ENCODE data around the gene TNFRSF11A.

TNFRSF11A gene

DNA sequence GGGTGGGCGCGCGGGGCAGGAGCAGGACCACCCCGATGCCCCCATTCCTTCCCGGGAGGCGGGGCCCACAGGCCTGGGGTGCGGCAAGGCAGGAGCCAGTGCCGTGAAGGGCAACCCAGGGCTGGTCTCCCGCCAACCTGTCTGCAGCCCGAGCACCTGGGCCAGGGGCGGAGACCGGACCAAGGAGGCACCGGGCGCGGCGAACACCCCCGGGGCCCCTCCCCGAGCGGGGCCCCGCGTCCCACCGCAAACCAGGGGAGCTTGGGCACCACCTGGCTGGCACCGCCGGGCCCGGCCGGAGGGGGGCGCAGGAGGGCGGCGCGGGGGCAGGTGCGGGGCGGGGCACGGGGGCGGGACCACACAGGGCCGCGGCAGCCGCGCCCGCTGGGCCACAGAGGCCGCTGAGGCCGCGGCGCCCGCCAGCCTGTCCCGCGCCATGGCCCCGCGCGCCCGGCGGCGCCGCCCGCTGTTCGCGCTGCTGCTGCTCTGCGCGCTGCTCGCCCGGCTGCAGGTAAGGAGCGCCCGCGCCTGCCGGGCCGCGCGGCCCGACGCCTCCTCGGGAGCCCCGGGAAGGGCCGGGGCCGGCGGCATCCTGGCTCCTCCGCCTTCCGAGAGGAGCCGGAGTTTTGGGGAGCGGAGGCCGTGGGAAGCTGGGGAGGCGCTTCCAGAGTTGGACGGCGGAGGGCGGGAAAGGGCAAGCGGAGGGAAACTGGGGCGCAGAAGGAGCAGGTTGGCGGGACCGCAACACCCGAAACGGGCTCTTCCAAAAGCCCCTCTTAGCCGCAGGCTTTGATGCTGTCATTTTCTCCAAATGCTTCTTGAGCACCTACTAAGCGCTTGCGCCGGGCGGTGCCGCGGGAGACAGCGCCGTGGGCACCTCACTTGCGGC, at the start of gene TNFRSF11A:
Gene TNFRSF11A, plus strand, starts transcription at position 394 of the 889 bp plus-strand sequence. Its CDS starts 43 bp downstream, at position 437.
- DNase-seq (ENCODE audit: low read depth), result no peak

DNA sequence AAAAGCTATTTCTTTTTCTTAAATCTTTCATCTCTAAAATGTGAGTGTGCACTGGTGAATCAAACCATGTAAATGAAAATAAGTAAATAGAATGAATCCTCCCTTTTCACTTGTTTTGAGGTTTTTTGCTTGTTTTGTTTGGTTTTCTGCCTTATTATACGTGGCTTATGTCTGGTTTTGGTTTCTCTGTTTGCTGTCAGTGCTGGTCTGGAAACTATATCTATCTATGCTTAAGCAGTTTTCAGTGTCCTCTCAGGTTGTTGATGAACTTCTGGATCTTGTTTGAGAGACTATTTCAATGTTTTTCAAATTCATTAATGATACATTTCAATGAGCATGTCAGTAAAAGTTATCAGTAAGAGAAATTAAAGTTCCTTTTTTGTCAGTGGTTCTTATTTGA, 48.1 kb upstream of the TNFRSF11A start:
- DNase-seq (ENCODE audit: low read depth), result no peak

GRCh38 chr18:62279561-62279960, 45.5 kb upstream of the TNFRSF11A start:
- DNase-seq (ENCODE audit: low read depth), result no peak

DNA sequence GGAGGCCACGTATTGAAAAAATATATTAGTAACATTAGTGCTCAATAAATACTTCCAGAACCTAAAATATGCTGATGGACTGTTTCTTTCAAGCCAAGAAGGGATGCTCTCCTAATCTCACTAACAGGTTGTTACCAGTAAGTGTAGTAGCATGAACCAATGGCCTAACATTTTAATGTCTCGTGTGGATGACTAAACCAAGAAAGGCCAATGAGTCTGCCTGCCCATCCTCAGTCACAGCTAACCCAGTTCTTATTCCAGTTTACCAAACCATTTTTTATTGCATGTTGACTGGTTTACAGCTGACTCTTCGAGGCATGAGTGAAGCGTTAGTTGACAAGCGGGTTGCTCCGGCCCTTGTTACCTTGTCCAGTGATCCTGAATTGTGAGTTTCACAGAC, 45.1 kb upstream of the TNFRSF11A start:
- DNase-seq (ENCODE audit: low read depth), result no peak

DNA sequence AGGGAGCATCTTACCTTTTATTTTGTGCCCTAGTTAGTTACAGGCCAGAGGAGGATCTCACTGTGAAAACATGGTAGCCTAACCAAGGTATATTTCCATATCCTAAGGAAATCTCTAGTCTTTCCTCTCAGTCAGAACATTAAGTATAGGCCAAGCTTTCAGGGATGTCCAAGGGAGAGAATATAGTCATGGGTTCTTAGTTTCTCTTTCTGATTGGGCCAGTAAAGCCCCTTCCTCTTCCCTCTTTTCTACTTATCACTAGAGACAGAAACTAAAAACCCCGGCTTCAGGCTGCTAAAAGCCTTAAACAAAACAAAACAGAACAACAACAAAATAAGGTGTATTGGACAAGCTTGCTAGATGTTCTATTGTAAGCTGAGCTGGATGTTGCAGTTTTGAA, 44.3 kb upstream of the TNFRSF11A start:
- DNase-seq (ENCODE audit: low read depth), result no peak

GRCh38 chr18:62281684-62282083, 43.4 kb upstream of the TNFRSF11A start:
- peak; percentile 69 for DNase-seq (ENCODE audit: low read depth)

DNA sequence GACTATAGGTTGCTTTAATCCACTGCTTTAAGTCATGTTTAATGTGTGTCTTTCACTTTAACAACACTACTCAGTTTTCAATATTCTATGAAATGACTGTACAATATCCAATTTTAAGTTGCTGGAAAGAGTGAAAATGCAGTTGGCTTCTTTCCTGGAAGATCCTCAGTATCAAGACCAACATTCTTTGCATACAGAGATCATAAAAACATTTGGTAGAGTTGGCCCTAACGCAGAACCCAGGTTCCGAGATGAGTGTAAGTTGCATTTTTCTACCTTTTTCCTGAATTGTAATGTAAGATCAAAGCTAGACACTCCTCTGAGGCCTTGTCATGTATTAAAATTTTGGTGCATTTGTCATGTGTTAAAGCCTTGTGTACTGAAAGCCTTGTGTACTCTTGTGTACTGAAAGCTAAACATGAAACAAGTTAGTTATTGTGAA, 42.9 kb upstream of the TNFRSF11A start:
- DNase-seq (ENCODE audit: low read depth), result peak; percentile 48

GRCh38 chr18:62284637-62285036, 40.5 kb upstream of the TNFRSF11A start:
- DNase-seq (ENCODE audit: low read depth), result no peak

DNA sequence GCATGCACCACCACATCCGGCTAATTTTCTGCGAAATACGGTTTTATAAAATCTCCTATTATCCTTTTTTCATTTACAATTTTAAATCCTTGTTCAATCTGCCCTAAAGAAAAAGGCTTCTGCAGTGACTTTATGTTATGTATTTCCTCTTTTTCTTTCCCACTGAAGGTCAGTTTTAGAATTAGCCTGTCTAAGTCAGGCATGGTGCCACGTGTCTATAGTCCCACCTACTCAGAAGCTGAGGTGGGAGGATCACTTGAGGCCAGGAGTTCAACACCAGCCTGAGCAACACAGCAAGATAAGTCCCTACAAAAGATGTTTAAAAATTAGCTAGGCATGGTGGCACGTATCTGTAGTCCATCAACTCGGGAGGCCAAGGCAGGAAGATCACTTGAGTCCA, 39.8 kb upstream of the TNFRSF11A start:
- DNase-seq (ENCODE audit: low read depth), result no peak

DNA sequence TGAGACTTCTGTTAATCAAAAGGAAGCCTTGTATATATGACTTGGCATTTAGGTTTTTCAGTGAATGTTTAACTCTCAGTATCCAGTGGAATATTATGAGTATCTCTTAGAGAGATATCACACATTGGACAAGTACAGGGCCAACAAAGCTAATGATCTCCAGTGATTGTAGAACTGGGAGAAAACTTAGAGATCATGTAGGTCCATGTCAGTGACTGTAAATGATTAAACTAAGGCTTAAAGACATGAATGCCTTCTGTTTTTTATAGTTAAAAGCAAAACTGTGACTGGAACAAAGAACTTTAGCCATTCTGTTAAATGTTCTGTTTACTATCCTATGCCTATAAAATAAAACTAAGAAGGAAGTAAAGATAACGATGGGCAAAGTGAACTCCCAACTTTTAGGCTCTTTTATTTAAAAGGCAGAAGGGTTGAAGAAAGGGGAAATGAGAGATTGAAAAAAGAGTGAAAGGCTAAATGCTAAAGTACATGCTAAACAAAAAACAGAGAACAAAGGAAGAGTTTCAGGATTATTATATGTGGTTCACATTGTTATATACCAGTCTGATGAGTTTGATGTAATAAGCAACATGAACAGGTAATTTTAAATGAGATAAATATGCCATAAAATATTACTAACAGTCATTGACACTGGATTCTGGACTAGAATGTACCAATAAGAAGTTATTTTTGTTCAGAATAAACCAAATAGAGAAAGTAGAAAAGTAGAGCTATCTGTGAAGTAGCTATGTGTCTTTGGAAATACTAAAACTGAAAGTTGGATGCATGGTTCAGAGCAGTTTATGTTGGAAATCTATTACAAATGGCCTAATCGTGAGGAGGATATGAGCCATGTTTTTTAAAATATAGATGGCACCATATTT, 37.1 kb upstream of the TNFRSF11A start:
- no peak for DNase-seq (ENCODE audit: low read depth)

- DNase-seq (ENCODE audit: low read depth), result no peak
These were observed 36.5 kb upstream of the TNFRSF11A start for GRCh38 chr18:62288665-62289008.

DNA sequence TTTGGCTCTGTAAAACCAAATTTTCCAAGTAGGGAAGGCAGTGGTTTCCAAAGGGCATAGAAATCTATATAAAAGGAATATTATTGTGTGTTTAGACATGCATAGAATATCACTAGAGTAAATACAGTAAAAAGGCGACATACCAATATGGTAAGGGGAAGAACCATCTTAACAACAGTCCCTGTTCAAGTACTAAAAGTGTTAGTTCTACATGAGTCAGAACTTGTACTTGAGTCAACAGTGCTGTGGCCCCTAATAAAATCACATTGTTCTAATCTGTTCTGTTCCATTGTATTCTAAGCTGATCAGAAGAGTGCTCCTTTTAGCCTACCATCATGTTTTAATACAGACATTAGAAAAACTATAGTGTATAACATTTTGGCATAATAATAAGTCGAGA, 36.1 kb upstream of the TNFRSF11A start:
- no peak for DNase-seq (ENCODE audit: low read depth)

GRCh38 chr18:62294073-62294472, 31.0 kb upstream of the TNFRSF11A start:
- no peak for DNase-seq (ENCODE audit: low read depth)

DNA sequence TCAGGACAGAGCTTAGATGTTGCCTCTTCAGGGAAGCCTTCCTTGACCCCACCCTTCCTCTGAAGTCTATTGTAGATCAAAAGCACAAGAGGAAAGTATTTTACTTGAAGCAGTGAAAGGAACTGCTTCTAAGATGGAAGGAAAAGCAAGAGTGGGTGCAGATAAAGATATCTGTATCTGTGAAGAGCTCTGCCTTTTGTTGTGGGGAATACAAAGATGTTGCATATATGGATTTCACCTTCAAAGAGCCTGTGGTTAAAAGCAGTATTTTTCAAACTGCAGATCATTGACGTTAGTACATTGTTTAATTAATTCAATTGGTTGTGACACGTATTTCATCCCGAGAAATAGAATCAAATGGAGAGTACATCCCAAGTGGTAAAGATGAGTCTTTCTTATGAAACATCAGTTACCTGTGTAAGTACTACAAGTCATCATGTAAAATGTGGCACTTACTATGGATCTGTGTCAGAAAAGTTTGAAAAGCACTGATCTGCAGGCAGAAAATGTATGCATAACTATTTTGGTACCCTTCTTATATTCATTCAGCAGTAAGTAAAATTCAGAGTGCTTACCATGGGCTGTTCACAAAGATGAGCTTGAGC, 24.6 kb upstream of the TNFRSF11A start:
- DNase-seq (ENCODE audit: low read depth), result no peak

- no peak for DNase-seq (ENCODE audit: low read depth)
These were observed 23.8 kb upstream of the TNFRSF11A start for GRCh38 chr18:62301322-62301721.

DNA sequence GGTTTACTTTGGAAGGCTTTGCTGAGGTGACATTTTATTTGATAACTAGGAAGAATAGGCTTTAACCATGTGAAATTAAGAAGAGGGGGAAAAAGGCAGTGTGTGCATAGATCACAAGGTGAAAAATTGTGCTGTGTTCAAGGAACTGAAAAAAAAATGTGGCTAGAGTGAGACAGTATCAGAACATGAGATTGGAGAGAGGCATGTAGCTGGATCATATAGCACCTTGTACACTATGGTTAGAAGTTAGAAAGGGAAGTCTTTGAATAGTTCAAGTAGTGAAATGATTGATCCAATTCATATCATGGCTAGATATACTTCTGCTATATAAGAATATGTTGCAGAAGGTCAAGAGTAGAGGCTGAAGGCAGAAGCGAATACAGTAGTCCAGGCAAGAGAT, 12.3 kb upstream of the TNFRSF11A start:
- DNase-seq (ENCODE audit: low read depth), result no peak

- DNase-seq (ENCODE audit: low read depth), result no peak
These were observed 6.6 kb upstream of the TNFRSF11A start for GRCh38 chr18:62318228-62319180.

DNA sequence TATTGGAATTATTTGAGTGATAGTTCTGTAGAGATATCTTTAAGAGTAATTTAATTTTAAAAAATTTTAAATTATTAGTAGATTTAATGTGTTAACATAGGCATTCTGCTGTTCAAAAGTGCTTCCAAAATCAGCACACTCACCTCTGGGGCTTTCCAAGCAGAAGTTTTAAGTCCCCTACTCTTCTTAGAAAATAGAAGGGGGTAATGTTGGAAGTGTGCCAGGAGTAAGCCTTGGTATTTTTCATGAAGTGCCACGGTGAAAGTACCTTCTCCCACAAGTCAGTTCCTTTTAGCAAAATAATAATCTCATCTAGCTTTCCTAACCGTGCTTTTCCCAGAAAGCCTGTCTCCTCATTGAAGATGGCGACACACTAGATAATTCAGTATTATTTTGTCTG, 3.9 kb upstream of the TNFRSF11A start:
- no peak for DNase-seq (ENCODE audit: low read depth)

- no peak for DNase-seq (ENCODE audit: low read depth)
These were observed 1.5 kb upstream of the TNFRSF11A start for GRCh38 chr18:62323483-62324180.

DNA sequence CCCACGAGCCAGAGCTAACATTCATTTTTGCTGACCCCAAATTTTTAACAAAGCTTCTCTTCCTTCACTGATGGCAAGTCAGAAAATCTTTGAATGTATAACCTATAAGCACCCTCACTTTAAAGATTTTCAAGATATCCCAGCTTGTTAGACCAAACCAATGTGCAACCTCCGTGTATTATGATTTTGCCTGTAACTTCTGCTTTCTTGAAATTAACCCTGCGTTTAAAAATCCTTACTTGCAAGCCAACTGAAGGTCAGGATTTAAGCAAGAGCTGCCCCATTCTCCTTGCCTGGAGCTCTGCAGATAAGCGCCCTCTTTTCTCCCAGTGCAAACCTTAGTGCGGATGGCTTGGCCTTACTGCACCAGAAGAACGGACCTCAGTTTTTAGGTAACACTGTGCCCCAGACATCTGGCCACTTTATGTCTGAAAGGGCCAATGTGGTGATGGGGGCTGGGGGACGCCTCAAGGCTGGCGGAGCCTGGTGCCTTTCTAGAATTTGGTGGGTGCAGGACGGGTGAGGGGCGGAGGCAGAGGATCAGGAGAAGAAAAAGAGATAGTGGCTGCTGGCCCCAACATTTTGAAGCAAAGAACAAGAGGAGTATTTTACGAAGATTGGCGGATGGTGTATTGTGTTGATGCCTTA, 805 bp upstream of the TNFRSF11A start:
- no peak for DNase-seq (ENCODE audit: low read depth)

Data from HS-5 (cell line).